Measurements from ENCODE around the gene FKRP. TPM values are rescaled to one million over a fixed set of nuclear protein-coding genes. Genes with fewer than 3 reads are reported as not detected.
A peak's percentile ranks its signal among the peaks of the same experiment; 100 is the strongest.

FKRP gene
- total RNA-seq, 1 donor: 19.1 TPM

DNA sequence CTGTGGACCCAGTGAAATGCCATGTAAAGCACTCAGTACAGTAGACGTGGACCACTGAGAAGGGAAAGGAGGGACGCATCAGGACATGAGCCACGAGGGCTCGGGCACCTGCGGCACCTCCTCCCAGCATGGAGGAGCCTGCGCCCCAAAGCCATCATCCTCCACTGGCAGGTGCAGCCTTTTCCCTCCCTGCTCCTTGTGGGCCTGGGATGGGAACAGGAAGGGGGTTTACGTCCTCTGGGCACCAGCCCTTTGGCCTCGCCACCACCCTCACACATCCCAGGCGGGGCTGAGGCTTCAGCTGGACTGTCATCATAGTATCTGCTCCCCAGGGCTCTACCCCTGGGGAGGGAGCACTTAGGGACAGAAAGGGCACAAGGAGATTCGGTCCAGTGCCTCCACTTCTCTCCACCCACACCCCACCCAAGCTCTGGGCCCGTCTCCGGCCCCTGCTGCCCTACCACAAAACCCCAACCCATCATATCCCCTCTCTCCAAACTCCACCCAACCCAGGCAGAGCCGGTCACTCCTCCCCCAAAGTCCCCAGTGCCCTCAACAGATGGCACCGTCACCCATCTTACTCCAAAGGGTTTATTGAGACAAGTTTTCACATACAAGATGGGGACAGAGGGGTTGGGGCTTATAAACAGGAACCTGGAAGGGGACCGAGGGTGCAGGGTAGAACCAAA, 26.8 kb upstream of the FKRP start:
- peak in 1 of 3 donors; percentile 40 for DNase-seq (ENCODE audit: low read depth in 2 of 3, low spot score in 2 of 3)

DNA sequence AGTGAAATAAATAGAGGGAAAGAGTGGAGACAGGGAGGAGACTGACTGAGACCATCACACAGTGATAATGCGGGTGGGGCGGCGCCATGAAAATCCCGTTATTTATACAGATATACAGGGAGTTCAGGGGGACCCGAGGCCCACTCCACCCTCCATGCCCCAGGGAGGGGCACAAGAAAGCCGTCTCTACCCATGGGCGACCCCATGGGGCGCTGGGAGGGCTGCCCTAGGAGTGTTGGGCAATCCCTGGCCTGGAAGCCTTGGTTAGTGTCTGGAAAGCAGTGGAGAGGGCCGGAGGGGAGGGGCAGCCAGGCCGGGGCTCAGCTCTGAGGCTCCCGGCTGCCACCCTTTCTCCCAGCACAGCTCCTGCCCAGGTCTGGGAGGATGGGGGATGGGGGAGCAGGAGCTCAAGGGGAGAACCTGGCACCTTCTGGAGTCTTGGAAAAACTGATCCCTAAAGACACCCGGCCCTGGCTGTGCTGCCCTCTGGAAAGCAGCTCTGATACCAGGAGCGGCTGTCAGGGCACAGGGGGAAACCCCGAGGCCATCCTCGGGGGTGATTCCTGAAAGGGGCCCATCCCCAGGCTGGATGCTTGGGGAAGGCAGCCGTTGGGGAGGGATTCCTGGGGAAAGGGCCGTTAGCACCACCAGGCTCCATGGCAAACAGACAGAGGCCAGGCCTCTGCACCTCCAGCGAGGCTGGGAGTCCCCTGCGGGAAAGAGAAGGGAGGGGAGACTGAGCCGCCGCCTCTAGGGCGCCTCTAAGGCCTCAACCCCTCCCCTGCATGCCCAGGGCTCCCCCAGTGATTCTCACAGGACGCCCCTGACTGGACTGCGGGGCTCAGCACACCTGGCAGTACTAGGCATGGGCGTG, 26.0 kb upstream of the FKRP start:
- DNase-seq (ENCODE audit: low read depth in 2 of 3, low spot score in 2 of 3): no peak

DNA sequence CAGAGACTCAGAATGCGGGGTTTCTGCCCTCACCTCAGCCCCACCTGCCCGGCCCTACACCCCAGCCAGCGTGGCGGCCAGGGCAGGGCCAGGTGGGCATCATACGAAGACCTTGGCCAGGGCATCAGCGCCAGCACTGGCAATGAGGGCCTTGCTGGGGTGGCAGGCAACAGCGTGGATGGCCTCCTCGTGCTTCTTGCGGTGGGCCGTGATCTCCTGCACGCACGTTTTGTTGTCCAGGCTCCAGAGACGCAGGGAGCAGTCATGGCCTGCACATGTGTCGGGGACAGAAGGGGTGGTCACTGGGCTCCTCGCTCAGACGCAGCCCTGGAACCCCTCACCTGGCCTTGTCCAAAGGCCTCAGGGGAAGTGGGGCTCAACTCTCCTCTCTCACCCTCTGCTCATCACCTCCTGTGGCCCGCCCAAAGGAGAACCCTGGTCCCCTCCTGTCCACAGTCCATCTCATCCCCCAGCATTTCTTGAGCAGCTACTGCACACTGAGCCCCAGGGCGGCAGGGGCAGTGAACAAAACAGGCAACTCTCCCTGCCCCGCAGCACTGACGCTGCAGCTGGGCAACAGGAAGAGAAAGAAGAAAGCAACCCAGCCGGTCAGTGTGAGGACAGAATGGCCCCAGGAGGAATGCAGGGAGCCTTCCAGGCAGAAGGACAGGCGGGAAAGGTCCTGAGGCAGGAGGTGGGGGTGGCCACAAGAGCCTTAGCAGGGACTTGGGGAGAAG, 25.2 kb upstream of the FKRP start:
- no peak for DNase-seq (ENCODE audit: low read depth in 2 of 3, low spot score in 2 of 3)

DNA sequence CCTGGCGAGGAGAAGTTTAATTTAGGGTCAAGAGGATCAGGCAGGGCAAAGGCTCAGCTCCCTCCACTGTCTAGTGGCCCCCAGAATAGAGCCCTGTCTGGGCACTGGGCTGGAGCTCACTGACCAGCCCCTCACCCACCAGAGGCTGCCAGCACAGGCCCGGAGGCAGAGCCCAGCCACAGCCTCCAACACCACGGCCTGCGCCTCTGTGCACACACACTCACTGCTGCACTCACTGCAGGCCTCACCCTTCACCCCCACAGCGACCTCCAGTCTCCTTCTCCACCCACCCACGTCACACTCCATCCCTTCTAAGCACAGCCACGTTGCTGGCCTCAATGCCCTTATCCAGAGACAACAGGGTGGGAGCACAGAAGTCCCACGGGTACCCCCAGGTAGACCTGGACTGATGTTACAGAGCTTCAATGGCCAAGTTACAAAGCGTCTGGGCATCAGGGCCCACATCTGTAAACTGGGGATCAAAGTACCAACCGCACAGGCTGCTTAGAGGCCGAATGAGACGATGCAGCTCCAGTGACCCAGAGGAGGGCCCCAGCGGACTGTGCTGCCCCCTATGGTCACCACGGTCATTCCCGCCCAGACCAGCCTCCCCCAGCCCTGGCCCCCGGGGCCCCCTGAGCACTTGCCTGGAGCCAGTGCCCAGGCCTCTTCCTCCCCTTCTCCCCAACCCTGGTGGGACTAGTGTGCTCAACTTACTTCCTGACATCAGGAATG, 24.4 kb upstream of the FKRP start:
- no peak for DNase-seq (ENCODE audit: low read depth in 2 of 3, low spot score in 2 of 3)

DNA sequence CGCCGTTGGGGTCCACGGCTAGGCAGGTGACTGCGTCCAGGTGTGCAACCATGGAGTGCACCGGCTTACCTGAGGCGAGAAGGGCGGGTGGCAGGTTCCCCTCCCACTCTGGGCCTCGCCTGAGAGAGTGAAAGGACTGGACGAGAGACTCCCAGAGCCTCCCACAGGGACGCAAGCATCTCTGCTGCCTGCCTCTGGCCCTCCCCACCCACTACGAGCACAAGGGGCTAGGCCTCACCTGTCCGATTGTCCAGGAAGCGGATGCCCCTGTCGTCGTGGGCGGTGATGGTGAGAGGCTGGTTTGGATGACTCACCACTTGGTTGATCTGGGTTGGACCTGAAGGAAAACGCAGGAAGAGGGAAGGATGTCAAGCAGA, 23.9 kb upstream of the FKRP start:
- no peak for DNase-seq (ENCODE audit: low read depth in 2 of 3, low spot score in 2 of 3)

DNA sequence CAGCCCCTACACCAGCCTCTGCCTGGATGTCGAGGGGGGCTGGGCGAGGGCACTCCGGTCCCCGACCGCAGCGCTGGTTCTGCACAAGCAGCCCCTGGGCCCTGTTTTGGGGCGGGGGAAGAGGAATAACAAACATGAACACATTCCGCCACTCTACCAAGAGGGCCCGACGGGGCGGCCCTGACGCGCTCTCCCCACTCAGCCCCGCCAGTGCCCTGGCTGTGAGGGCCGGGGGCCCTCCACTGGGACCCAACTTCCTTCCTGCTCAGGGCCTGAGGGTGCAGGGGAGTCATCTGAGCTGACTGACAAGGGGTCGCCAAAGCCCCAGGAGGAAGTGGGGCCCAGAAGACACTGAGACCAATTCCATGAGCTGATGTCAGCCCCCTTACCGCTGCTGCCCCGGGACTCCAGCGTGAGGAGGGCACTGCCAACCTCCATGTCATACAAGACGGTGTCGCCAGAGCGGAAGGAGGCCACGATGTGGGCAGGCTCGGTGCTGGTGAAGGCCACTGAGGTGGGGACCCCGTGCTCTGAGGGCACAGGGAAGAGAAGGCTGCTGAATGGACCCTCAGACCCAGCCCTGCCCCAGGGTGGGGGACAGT, 23.3 kb upstream of the FKRP start:
- peak in 1 of 3 donors; percentile 43 for DNase-seq (ENCODE audit: low read depth in 2 of 3, low spot score in 2 of 3)

DNA sequence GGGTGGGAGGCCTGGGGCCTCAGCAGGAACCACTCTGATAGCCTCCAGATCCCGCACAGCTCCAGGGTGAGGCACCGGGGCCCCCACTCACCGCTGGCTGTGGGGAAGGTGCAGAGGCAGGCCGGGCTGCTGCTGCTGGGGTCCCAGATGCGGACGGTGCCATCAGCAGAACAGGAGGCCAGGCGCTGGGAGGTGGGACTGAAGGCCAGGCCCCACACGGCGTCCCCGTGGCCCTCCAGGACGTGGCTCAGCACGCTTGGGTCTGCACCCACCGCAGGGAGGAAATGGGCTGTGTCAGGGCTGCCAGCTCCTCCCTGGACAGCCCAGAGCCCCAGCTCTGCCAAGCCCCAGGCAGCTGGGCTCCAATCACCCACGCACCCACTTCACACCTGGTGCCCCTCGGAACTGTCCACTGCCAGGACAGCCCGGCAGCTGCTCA, 22.8 kb upstream of the FKRP start:
- peak in 1 of 3 donors; percentile 45 for DNase-seq (ENCODE audit: low read depth in 2 of 3, low spot score in 2 of 3)

DNA sequence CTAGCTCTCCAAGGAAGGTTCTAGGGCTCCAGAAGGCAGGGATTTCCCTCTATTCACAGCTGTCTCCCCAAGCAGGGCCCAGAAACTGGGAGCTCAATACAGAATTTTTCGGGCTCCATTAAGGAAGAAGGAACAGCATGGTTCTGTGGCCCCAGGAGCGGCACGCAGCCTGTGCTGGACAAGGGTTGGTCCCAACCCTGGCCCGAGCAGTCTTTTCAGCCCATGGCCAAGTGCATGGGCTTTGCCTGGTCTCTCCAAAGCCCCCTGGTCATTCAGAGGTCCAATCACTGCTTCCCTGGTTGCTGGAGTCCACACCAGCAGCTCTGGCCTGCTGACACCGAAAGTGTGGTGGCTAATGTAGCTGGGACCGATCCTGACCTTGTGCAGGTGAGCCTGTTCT, 22.4 kb upstream of the FKRP start:
- DNase-seq (ENCODE audit: low read depth in 2 of 3, low spot score in 2 of 3): no peak

DNA sequence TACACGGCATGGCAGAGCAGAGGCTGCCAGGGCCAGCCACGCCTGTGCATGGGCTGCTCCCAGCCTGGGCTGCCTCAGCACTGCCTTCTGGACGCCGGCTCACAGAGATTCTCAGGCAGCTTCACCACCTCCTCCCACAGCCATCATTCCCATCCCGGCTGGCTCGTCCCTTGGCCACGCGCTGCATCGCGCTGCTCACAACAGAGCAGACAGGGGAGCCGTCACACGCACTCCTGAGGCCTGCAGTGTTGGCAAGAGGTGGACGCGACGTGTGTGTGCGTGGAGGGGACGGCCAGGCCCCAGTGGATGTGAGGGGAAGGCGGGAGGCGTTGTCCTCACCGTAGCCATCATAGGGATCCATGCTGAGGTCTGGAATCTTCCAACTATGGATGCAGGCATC, 21.4 kb upstream of the FKRP start:
- DNase-seq (ENCODE audit: low read depth in 2 of 3, low spot score in 2 of 3): no peak

DNA sequence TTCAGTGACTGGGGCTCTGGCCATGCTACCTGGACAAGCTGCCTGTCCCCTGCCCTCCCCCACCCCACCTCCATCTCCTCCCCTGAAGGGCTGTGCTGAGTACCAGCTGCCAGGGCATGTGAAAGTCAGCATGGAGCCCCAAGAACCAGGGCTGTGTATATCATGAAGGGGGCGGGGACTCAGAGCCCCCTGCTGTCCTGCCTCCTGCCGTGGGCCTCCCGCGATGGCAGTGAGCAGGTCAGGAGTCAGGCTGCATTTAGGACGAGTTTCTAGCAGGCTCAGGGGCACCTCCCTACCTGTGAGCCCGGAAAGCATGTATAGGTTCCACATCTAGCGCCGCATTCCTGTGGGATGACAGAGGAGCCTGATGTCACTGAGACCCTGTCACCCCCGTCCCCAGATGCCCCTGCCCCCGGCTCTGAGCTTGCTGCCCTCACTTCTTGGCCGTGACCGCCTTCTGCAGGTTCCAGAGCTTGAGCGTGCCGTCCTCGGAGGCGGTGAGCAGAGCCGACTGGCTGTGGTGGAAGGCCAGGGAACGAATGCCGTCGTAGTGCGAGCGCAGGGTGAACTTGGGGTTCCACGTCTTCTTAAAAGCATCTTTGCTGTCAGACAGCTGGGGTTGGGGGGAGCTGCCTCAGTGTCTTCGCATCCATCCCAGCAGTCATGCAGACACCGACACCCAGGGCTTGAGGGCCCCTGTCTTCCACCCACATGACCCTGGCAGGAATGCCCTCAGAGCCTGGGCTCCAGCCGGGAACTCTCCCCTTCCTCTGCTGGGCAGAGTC, 20.6 kb upstream of the FKRP start:
- no peak for DNase-seq (ENCODE audit: low read depth in 2 of 3, low spot score in 2 of 3)

DNA sequence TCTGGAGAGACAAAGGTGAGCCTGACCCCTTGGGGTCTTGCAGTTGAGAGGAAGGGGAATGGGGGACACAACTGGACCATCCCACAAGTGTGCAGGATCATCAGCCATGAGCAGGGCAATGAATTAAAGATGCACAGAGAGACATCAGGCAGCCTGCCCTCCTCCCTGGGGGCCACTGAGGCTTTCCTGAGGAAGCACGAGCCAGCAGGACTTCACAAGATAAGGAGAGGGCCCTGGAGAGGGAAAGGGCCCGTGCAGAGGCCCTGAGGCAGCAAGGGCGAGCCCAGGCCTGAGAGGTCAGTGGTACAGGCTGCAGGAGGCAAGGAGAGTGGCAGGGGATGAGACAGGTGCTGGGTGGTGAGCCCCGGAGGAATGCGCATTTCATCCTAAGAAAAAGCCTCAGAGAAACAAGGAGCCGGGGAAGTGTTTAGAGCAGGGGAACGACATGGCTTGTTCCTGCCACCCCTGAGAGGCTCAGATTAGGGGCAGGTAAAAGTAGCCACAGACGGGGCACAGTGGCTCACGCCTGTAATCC, 19.9 kb upstream of the FKRP start:
- DNase-seq (ENCODE audit: low read depth in 2 of 3, low spot score in 2 of 3): no peak

DNA sequence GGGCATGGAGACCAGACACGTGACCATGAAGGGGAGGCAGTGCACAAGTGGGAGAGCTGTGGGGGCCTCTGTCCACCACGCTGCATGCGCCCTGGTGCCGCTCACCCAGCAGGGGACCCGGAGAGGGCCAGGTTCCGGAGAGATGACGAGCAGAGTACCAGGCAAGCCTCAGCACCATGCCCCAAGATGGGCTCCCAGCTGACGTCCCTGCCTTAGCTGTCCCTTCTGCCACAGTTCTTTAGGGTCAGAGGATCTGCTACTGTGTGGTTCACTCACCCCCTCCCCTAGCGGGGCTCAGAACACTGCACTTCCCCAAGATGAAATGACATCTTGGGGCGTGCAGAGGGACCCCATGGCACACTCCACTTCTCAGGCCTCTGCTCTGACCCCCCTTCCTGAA, 19.3 kb upstream of the FKRP start:
- DNase-seq (ENCODE audit: low read depth in 2 of 3, low spot score in 2 of 3): no peak

DNA sequence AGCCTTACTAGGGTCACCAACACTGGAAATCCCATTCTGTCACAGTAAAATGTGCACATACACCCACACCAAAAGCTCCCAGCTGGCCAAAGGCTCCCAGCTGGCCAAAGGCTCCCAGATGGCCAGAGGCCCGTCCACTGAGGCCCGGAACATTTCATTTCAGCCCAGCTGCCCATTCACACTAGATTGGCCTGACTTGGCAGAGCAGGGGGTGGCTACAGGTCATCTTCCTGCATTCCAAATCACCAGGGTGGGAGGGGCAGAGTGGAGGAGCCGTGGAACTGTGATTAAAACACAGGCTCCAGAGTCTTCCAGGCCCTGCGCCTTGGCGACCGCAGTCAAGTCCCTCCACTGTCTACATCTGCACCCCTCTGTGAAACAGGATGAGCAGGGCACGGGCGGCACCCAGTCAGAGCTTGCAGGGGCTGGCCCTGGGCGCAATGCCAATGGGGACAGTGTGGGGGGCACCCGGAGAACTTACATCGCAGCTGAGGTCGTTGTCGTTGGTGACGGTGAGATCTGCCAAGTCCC, 18.8 kb upstream of the FKRP start:
- DNase-seq (ENCODE audit: low read depth in 2 of 3, low spot score in 2 of 3): no peak

DNA sequence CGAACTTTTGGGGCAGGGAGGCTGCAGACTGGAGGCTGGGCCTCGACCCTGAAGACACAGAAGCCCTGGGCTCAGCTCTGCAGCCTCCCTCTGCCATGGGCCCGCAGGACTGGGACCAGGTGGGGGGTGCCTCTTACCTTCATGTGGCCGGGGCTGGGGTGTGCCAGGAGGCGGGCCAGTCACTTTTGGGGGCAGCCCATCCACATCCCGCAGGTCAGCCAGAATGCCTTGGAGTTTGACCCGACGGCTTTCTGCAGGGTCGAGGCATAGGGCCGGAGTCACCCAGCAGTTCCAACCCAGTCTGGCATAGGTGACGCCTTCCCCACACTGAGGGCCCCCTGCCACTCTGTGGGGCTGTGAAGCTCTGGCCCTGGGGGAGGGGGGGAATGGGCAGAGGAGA, 18.1 kb upstream of the FKRP start:
- DNase-seq (ENCODE audit: low read depth in 2 of 3, low spot score in 2 of 3): no peak

DNA sequence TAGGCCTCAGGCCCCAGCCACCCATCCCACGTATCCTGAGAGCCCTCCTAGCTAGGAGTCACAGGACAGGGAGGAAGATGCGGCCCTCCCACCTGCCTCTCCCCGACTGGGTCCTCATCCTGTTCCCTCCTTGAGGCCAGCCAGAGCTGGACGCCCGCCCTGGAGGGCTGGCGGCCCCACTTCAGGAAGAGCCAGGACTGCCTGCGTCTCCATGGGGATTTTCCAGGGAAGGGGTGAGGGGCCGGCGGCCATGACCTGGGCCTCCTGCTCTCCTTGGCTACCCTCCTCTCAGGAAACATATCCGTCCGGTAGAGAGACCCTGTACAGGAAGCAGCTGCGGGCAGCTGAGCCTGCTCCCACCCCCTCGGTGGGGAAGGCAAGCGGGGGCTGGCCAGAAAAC, 17.6 kb upstream of the FKRP start:
- DNase-seq (ENCODE audit: low read depth in 2 of 3, low spot score in 2 of 3): no peak

DNA sequence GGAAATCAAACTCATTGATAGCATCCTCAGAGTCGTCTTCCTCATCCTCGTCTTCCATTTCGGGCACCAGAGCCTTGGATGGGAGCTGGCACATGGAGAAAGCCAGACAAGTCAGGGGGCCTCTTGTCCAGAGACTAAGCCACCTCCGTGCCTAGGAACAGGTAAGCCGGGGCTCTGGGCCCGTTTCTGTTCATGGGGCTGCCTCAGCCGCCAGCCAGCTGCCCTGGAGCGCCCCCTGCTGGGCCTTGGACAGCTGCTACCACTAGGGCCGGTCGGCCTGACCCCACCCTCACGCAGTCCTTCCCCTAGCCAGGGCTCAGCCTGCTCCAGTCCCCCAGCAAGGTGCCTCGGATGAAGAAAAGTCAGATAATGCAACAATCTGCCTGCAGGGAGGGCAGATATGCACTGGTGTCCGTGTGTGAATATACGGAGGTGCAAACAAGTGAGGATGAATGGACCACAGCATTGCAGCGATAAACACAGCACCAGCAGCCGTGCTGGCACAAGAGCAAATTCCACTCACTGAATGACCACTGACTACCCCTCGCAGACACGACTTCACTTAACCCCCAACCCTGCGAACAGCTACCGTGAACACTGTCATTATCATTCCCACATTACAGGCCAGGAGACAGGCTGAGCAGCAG, 17.0 kb upstream of the FKRP start:
- DNase-seq (ENCODE audit: low read depth in 2 of 3, low spot score in 2 of 3): peak in 2 of 3 donors; percentile 74 to 83

DNA sequence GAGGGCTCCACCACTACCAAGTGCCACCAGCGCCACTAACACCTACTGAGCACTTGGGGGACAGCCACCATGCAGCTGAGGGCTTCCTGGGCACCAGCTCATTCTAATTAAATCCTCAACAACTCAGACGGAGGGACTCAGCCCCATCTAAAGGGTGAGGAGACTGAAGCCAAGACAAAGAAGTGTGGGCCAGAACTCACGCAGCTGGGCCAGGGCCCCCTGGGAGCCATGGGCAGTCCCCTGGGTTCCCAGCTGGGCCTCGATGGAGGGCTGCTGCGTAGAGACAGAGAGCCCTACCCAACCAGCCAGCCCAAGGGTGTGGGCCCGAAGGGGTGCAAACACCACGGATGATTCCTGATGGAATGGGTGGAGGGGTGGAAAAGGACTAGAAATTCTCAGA, 16.2 kb upstream of the FKRP start:
- no peak for DNase-seq (ENCODE audit: low read depth in 2 of 3, low spot score in 2 of 3)

DNA sequence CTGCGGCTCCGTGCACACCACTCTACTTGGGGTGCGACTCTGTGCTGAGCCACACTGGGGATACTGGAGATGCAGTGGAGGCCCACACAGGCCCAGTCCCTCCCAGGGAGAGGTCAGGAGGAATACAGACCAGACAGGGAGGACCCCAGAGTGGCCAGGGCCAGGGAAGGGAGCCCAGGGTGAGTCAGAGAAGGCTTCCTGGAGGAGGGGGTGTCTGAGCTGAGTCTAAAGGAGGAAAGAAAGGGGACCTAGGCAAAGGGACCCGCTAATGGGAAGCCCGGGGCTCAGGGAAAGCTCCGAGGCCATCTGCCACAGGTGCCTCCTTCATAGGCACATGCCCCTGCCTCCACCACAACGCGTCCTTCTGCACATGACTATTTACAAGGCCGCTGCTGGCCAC, 15.7 kb upstream of the FKRP start:
- no peak for DNase-seq (ENCODE audit: low read depth in 2 of 3, low spot score in 2 of 3)

DNA sequence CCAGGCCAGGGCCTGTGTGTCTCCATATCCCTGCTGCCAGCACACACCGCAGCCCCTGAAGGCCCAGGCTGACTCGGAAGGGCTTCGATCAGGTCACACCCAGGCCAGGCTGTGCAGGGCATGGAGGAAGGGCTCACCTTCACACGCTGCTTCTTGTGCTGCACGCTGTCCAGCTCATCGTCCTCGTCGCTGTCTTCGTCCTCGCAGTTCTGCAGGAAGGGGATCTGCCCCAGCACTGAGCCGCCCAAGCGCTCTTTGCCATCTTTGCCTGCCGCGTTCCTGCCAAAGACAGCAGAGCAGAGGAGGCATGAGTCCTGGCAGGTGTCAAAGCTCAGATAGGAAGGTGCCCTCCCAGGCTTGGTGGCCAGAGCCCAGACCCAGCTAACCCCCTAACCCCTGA, 15.3 kb upstream of the FKRP start:
- no peak for DNase-seq (ENCODE audit: low read depth in 2 of 3, low spot score in 2 of 3)

All from hematopoietic multipotent progenitor cell (in vitro differentiated cells).